ENCODE data around the gene ABHD12.

Gene ABHD12

GRCh38 chr20:25256226-25256859 is 134.3 kb downstream of the ABHD12 start:
- DNase-seq (ENCODE audit: low spot score): no peak

DNA sequence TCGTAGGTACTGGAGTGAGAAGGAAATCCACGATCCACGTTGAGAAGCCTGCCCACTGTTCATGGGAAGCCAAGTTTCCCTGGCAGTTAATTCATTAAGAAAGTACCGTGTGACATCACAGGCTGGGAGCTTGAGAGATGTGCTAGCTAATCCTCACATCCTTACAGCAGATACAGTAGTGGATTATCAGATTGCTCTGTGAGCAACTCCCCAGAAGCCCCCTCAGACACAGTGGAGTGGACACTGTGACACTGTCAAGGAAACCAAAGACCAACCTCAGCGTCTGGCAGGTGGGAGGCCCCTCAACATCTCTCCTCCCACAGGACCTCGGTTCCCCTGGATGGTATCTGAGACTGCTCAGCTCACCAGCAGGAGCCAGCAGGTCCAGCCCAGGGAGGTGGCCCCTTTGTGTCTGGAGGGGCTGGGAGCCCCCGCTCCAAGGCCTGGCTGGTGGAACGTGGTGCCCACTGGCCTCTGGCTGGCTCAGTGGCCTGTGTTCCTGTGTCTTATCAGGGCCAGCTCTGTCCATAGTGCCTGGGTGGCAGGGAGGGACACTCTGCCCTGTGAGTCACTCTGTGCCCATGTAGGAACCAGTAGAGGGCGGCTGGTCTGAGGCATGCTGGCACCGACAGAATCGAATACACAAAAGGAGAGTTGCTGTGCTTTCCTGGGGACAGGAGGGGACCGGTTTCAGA is 135.5 kb downstream of the ABHD12 start:
- DNase-seq (ENCODE audit: low spot score): no peak

- no peak for DNase-seq (ENCODE audit: low spot score)
These were observed 136.1 kb downstream of the ABHD12 start for GRCh38 chr20:25254571-25254970.

DNA sequence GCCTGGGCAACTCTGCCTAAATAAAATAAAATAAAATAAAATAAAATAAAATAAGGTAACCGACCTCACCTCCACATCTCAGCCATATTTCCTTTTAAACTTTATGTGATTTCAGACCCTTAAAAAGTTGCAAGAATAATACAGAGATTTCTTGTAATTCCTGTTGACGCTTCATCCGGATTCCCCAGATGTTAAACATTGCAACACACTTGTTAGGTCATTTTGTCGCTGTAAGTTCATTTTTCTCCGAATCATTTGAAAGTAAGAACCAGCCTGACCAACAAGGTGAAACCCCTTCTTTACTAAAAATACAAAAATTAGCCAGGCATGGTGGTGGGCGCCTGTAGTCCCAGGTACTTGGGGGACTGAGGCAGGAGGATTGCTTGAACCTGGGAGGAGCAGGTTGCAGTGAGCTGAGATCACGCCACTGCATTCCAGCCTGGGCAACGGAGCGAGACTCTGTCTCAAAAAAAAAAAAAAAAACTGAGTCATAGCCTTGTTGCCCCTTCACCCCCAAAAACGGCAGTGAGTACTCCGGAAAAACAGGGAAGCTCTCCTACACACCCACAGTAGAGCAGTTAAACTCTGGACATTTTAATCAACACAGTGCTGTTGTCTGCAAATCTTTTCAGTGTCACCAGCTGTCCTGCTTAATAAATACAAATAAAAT is 136.9 kb downstream of the ABHD12 start:
- DNase-seq (ENCODE audit: low spot score): no peak

DNA sequence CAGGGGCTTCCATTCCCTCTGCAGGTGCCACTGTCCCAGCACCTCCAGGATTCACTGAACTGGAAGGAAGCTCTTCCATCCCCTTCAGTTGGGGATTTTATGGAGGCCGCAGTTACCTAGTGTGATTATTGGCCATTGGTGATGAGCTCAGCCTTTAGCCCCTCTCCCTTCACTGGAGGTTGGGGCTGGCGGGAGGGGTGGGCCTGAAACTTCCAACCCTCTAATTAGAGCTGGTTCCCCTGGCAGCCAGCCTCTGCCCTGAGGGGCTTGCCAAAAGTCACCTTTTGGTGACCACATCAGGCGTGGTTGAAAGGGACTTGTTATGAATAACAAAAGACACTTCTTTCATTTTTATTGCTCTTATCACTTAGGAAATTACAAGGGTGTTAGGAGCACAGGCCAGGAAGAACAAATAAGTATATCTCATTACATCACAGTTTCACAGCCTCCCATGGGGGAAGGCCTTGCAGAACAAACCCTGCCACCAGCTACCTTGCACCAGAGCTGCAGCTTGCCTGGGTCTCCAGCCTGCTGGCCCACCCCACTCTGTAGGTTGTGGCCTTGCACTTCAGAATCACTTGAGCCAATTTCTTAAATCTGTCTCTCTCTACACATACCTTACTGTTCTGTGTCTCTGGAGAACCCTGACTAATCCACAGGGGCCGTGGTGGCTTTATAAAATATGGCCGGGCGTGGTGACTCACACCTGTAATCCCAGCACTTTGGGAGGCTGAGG is 137.8 kb downstream of the ABHD12 start:
- DNase-seq (ENCODE audit: low spot score): no peak

GRCh38 chr20:25252230-25252651 is 138.4 kb downstream of the ABHD12 start:
- DNase-seq (ENCODE audit: low spot score): no peak

- no peak for DNase-seq (ENCODE audit: low spot score)
These were observed 139.1 kb downstream of the ABHD12 start for GRCh38 chr20:25251558-25251957.

DNA sequence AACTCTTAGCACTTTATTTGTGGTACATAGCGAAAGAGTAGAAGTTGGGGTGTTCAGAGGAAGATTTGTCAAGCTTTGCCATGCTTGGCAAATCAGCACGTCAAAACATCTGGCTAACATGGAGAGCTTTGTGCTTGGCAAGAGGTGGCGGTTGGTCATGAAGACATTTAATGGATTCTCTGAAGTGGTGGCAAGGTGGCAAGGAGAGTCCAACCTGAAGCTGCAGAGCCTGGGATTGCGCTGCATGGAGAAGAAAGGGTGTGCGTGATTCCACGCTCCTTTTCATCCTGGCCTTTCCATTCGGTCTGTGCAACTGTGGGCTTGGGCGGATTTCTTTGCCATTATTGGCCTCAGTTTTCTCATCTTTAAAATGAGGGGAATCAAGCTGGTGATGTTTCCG is 139.6 kb downstream of the ABHD12 start:
- no peak for DNase-seq (ENCODE audit: low spot score)

DNA sequence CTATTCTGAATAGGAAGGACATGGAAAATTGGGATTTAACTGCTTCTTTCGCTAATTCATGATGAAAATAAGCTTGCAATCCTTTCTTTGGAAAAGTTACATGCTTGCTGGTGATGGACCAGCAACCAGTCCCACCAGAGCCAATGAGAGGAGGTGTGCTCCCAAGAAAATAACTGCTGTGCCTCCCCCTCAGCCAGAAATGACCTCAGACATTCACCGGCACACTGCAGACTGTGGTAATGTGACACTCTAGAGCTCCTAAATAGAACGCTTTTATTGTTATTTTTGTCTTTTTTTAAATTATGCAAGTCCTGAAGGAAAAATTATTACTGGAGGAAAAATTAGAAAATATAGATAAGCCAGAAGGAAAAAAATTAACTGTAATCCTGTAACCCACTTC is 140.1 kb downstream of the ABHD12 start:
- DNase-seq (ENCODE audit: low spot score): no peak
